NCI-H446 treated with DMSO at 0.1 percent for 48 hours (cell line): ENCODE measurements around the gene SMCO4.
"Not testable (repeated sequence)": the region's sequence is repeated elsewhere in the genome, so short reads cannot be mapped to it uniquely, and the experiment has no call there.

Experiments
- DNase-seq: peaks from one replicate; lab custom pipeline; 2025; lab: John Stamatoyannopoulos, UW

Gene SMCO4

DNA sequence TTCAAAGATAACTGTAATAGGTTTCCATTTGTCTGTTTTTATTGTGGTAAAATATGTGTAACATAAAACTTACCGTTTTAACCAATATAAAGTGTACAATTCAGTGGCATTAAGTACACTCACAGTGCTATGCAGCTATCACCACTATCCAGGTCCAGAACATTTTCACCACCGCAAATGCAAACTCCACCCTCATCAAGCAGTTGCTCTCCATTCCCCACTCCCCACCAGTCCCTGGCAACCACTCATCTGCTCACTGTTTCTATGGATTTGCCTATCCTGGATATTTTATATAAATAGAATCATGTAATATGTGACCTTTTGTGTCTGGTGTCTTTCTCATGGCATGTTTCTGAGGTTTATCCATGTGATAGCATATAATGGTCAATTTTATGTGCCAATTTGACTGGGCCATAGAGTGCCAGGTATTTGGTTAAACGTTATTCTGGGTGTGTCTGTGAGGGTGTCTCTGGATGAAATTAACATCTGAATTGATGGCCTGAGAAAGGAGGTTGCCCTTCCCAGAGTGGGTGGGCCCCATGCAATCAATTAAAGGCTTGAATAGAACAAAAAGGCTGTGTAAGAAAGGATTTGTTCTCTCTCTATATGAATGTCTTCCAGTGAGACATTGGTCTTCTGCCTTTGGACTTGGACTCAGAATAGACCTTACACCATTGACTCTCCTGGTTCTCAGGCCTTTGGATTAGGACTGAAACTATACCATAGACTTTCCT lies 17.2 kb upstream of the SMCO4 start:
- no peak for DNase-seq

- no peak for DNase-seq
Measured at GRCh38 chr11:93559681-93560080, 16.5 kb upstream of the SMCO4 start.

DNA sequence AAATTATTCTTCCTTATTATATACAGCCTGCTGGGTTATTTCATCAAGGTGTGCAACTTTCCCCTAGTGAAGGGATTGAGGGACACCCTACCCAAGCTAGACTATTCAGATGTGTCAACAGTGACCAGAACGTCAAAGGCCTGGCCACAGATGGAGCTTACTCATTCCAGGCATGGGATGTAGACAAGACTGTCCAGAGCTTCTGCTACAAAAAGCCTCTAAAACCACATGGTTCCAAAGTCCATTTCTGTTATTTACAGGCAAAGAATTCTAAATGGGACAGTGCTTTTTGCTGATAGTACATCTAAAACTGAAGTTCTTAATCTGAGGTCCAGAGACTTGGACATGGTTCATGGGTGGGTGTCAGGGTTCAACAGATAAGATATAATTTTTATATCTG lies 9.7 kb upstream of the SMCO4 start:
- no peak for DNase-seq

- no peak for DNase-seq
Measured at GRCh38 chr11:93549976-93550375, 6.8 kb upstream of the SMCO4 start.

DNA sequence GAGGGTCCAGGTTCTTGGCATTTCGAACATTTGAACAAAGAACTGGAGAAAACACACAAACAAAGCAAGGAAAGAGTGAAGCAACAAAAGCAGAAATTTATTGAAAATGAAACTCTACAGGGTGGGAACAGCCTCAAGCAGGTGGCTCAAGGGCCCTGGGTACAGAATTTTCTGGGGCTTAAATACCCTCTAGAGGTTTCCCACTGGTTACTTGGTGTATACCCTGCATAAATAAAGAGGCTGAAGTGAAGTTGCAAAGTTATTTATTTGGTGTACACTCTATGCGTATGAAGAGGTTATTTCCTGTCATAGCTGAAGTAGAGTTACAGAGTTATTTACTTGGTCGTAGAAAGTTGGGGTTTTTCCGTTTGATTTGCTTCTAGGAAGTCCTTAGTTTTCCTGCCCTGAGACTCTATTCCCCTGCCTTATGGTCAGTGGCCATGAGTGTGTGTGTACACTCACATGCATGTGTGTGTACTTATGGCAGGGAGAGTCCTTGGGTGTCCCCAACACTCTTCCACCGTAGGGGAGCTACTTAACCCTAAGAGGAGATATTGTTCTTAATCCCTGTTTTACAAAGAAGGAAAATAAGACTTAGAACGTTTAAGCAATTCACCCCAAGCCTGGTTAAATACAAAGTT lies 5.6 kb upstream of the SMCO4 start:
- no peak for DNase-seq

DNA sequence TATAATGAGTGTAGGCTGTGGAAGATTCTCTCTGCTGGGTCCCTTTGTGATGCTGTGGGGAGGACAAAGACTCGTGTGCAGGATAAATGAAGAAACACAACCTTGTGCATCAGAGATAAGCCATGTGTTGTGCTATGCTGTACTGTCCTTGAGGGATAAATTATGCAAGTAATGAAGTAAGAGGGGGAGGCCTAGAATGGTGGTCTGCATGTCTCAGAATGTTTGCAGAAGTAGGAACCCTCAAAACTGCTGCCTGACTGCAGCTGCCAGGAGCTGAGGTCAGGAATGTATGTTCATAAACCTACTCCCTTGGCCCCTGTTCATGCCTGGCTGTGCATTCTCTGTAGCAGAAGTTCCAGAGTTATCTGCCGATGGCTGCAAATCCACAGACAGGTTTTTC lies 4.6 kb upstream of the SMCO4 start:
- no peak for DNase-seq

GRCh38 chr11:93547028-93547427 lies 3.8 kb upstream of the SMCO4 start:
- DNase-seq = no peak

DNA sequence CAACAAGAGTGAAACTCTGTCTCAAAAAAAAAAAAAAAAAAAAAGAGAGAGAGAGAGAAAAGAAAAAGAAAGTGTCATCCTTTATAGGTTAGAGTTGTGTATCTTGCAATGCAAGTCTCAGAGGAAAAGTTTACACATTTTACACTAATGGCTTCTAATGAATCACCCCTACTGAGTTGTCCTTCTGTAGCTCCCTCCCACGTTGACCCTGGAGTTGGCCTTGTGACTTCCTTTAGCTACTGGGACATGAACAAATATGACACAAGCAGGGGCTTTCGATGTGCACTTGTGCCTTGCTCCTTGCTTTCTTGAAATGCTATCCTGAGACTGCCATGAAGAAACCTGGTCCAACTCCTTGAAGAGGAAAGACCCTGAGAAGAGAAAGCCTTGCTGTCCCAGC lies 2.4 kb upstream of the SMCO4 start:
- DNase-seq = no peak

DNA sequence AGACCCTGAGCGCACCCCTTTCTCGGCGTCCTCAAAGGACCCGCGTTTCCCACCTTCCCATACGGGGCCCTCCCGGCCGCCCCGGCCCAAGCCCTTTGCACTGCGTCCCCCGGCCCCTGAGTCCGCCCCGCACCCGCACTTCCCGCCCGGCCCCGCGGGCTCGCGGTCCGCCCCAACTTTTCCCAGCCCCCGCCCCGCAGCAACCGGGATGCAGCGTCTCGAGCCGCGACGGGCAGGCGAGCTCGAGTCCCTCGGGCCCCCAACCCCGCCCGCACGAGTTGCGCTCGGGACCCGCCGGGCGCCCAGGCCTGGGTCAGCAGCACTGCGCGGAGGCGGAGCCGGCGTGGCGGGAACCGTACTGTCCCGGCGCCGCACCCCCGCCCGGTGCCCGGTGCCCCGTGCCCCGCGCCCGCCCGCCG lies 371 bp downstream of the SMCO4 start:
- no peak for DNase-seq

DNA sequence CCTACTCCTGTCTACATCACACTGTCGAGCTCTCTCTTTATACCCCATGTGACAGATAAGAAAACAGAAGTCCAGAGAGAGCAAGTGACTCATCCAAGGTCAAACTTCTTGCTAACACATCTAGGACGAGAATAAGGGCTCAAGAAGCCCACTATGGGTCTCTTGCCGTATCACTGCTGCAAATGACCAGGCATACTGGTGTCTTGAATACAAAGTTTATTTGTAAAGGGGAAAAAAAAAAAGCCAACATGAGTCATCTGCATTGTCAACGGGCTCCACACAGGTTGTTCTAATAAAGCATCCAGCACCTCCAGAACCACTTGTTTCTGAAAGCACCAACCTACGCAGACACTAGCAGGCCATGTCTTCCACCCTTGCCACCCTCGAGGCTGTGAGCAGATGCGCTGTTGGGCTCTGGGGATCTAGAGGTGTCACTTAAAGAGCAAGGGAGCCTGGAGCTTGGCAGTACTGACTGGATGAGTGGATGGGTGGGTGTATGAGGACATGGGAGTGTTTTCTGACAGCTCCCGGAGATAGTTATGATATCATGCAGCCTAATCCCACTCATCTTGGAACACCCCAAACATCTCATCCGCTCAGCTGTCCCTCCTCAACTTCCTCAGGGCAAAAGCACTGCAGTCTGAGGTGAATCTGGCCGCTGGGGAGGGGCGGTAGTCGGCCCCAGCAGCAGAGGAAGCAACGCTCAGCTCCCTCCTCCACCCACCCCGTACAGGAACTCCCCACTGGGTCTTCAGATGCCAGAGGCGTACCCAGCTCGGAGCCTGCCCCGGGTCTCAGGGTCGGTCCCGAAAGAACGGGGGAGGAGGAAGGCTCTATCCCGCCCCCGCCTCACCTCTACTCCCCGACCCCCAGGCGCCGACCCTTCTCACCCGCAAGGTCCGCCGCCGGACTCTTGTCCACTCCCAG lies 1.0 kb downstream of the SMCO4 start:
- DNase-seq = no peak

- DNase-seq = no peak
Measured at GRCh38 chr11:93540896-93541553, 2.2 kb downstream of the SMCO4 start.

DNA sequence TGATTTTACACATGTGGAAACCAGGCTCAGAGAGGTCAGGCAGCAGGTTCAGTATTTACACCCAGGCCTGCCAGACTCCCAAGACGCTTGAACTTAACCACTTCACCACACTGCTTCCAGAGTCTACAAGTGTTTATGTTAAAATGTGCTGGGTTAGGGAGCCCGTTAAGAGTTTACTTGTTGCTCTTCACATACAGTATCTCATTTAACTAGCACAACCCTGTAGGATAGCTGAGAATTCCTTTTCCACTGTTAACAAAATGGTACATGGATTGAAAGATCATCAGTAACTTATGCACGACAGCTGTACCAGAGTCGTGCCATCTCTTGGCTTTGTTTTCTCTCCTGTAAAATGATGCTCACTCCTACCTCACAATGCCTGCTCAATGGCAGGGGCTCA lies 2.9 kb downstream of the SMCO4 start:
- no peak for DNase-seq

DNA sequence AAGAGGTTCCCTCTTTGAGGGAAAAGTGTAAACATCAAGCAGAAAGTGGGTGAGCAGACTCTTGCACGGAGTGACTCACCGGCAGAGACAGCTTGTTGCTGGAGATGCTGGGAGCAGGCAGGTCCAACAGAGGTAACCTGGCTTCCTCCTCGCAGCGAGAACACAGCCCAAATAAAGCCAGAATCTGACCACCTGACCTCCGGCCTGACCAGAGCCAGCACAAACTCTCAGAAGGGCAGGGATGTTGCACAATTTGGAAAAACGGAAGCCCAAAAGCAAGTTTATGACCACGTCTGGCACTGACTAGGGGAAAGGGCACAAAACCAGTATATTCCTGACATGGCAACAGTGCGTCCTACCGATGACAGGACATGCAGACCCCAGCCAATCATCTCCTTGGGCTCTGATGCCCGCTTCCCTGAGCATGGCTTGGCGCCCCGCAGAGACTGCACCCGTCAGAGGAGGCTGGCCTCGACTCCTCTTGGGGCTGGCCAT lies 5.4 kb downstream of the SMCO4 start:
- DNase-seq = no peak

DNA sequence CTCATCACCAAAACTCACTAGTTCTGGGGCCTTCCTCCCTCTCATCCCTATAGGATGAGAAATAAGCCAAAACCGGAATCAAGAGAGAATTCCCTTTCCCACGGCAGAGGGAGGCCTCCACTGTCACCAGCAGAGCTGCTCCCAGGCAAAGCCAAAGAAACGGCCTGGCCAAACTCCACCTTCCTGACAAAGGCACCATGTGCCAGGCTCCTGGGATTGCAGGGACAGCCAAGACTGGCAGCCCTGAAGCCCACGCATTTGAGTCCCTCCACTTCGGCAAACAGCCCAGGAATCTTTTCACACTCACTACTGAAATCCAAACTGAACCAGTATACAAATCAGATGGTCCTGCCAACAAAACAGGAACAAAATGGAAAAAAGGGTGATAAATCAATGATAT lies 6.1 kb downstream of the SMCO4 start:
- no peak for DNase-seq

DNA sequence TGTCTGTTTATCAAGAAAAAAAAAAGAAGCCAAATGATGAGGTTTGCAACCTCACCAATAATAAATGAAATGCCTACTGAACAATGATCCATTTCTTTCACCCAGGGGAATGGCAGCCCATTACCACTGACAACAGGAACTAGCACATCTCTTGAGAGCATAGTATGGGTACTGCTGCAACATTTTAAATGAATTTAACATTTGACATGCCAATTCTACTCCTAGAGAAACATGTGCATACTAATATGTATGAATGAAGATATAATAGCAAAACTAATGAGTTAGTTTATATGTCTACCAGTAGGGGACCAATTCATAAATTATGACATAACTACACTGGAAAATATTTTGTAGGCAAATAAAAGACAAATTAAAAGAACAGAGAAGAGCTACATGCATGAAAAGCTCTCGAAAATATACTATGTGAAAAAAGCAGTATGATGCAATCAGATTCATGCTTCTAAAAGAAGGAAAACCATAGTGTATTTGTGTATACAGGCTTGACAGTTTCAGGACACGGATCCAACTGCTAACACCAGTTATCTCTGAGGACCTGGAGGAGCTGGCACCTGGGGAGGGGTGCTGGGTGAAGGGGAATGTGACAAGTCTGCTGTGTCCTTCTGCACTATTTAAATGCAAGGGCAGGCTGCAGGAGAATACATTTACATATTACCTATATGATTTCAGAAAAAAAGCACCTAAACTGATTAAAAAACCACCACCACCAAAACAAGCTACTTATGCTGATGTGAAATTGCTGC lies 6.9 kb downstream of the SMCO4 start:
- no peak for DNase-seq

DNA sequence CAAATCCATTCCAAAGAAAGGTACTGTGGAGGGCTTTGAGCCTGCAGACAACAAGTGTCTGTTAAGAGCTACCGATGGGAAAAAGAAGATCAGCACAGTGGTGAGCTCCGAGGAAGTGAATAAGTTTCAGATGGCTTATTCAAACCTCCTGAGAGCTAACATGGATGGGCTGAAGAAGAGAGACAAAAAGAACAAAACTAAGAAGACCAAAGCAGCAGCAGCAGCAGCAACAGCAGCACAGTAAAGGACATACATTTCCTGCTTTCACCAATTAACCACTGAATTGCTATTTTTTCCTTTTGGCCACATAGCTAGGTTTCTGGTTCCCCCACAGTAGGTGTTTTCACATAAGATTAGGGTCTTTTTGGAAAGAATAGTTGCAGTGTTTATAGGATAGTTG lies 7.6 kb downstream of the SMCO4 start:
- not testable (repeated sequence) for DNase-seq

- no peak for DNase-seq
Measured at GRCh38 chr11:93532806-93533205, 10.4 kb downstream of the SMCO4 start.

DNA sequence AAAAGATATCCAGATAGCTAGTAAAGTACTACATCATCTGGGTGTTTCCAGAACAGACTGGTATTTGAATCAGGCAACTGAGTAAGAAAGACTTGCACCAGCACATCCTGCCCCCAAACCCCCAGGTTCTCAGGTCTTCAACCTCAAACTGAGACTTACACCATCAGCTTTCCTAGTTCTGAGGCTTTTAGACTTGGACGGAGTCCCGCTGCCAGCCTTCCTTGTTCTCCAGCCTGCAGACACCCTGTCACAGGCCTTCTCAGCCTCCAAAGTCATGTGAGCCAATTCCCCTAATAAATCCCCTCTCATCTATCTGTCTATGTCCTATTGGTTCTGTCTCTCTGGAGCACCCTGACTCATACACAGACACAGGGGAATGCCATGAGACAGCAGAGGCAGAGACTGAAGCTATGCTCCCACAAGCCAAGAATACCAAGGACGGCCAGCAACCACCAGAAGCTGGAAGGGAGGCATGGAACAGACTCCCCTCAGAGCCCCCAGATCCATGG lies 10.9 kb downstream of the SMCO4 start:
- no peak for DNase-seq

DNA sequence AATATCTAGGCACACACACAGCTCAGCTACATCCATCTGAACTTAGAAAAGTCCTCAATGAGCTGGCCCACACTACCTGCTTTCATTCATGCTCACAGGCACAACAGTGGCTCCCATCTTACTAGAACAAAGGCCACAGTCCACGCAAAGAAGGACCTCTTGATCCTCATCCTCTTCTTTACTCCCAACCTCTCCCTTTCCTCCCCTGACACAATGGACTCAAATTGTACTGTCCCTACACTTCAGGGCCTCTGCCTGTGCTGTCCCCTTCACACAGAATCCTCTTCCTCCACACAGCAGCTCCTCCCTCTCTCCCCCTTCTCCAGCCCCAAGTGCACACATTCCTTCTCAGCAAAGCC lies 12.7 kb downstream of the SMCO4 start:
- DNase-seq = no peak

- no peak for DNase-seq
Measured at GRCh38 chr11:93529707-93530467, 13.3 kb downstream of the SMCO4 start.
